ENCODE data around the gene IMMP2L. TPM values are rescaled to one million over a fixed set of nuclear protein-coding genes. Genes with fewer than 3 reads are reported as not detected.

The IMMP2L gene
- total RNA-seq, 1 donor from 2014 or later, result 59.6 TPM

GRCh38 chr7:111535142-111535870 is 27.0 kb downstream of the IMMP2L start:
- Mint-ChIP-seq H3K27ac (no peak overlapping the region), H3K4me1 (peaks cover 10% of the 10 kb centered on the region), H3K27me3 (ENCODE audit: low read depth) (no peaks in the 10 kb centered on the region), H3K9me3 (peaks cover 5% of the 10 kb centered on the region), H3K36me3 (peaks cover 10% of the 10 kb centered on the region), H3K4me3 (no peak overlapping the region)
- DNase-seq (ENCODE audit: low spot score in 2 of 2, unreplicated experiment in 2 of 2), result no peak
- no peak for TF ChIP-seq CTCF (IDR thresholded peaks at IDR 0.05; ENCODE audit: unreplicated experiment)

DNA sequence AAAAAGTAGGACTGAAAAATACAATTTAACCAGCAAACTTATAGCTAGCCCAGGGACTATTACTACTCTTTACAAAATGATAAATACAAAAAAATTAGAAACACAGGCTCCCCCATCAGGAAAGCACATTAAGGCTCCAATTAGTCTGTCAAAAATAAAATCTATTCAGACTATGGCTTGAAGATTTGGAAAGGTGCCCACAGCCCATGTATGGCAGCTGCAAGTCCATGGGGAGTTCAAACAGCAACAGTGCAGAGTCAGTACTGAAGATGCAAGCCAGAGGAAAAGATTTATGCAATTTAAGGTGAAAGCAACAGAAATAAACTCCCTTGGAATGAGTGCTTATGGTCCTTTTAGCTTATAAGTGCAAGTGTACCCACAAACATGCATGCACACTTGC is 29.7 kb downstream of the IMMP2L start:
- H3K4me3 Mint-ChIP-seq, result no peak overlapping the region
- H3K36me3 Mint-ChIP-seq, result peaks cover 3% of the 10 kb centered on the region
- no peaks in the 10 kb centered on the region for H3K27me3 Mint-ChIP-seq (ENCODE audit: low read depth)
- peaks cover 25% of the 10 kb centered on the region for H3K4me1 Mint-ChIP-seq
- no peak for TF ChIP-seq CTCF (IDR thresholded peaks at IDR 0.05; ENCODE audit: unreplicated experiment)
- H3K9me3 Mint-ChIP-seq, result peaks cover under 1% of the 10 kb centered on the region
- no peak for DNase-seq (ENCODE audit: low spot score in 2 of 2, unreplicated experiment in 2 of 2)
- no peak overlapping the region for H3K27ac Mint-ChIP-seq

- Mint-ChIP-seq H3K9me3 (no peaks in the 10 kb centered on the region), H3K27me3 (ENCODE audit: low read depth) (no peaks in the 10 kb centered on the region), H3K27ac (no peak overlapping the region), H3K4me3 (no peak overlapping the region), H3K4me1 (peaks cover 25% of the 10 kb centered on the region), H3K36me3 (peaks cover under 1% of the 10 kb centered on the region)
- TF ChIP-seq CTCF (IDR thresholded peaks at IDR 0.05; ENCODE audit: unreplicated experiment), result no peak
- no peak for DNase-seq (ENCODE audit: low spot score in 2 of 2, unreplicated experiment in 2 of 2)
Observed at GRCh38 chr7:111531993-111532392, 30.3 kb downstream of the IMMP2L start.

DNA sequence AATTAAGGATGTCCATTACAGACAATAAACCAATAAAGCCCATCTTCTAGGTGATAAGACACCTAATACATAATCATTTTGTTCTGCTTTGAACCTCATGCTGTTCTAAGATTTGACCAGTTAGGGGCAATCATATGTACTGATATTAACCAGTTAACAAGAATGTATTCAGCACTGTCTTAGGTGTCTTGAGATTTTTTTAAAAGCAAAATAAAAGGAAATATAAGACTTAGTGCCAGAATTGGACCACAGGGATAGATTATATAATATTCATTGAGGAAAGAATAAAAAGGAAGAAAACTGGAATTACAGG is 32.0 kb downstream of the IMMP2L start:
- no peak for TF ChIP-seq CTCF (IDR thresholded peaks at IDR 0.05; ENCODE audit: unreplicated experiment)
- H3K4me1 Mint-ChIP-seq, result peaks cover 25% of the 10 kb centered on the region
- no peak overlapping the region for H3K4me3 Mint-ChIP-seq
- H3K9me3 Mint-ChIP-seq, result no peaks in the 10 kb centered on the region
- H3K36me3 Mint-ChIP-seq, result no peaks in the 10 kb centered on the region
- H3K27me3 Mint-ChIP-seq (ENCODE audit: low read depth), result no peaks in the 10 kb centered on the region
- DNase-seq (ENCODE audit: low spot score in 2 of 2, unreplicated experiment in 2 of 2), result no peak
- H3K27ac Mint-ChIP-seq, result no peak overlapping the region

DNA sequence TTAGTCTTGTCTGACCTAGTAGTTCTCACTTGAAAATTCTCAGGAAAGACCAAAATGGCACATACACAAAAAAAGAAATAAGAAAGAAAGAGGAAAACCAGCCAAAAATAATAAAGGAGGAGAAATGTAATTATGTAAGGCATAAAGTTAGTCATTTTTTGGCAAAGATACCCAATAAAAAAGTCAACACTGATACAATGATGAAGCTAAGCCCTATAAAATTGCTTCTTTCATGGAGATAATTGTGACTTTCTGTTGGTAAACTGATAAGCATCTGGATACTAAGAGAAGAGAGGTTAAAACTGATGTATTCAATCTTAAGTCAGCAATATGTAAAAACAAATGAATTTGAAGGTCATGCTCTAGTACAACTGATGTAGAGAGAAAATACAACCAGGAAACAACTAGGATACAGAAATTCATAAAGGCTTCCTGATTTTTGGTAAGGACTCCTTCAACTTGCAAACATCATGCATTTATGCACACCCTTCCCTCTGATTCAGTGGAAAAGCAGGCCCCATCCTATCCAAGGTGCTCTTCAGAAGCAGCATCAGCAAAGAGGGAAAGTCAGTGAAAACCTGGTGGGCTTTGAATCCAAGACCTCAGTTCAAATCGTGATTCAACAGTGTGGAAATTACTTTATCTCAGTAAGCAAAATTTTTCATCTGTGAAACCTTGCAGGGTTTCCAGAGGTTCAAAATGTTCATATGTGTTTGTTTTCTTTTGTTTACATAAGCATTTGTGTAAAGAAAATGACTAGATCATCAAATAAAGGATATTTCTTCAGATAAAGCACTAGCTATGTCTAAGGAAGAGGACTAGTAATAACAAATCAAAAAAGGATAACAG is 32.6 kb downstream of the IMMP2L start:
- no peak for DNase-seq (ENCODE audit: low spot score in 2 of 2, unreplicated experiment in 2 of 2)
- peaks cover 25% of the 10 kb centered on the region for H3K4me1 Mint-ChIP-seq
- H3K9me3 Mint-ChIP-seq, result peaks cover 1% of the 10 kb centered on the region
- TF ChIP-seq CTCF (IDR thresholded peaks at IDR 0.05; ENCODE audit: unreplicated experiment), result no peak
- no peaks in the 10 kb centered on the region for H3K27me3 Mint-ChIP-seq (ENCODE audit: low read depth)
- H3K27ac Mint-ChIP-seq, result no peak overlapping the region
- no peak overlapping the region for H3K4me3 Mint-ChIP-seq
- H3K36me3 Mint-ChIP-seq, result no peaks in the 10 kb centered on the region

All from mesothelial cell of epicardium (in vitro differentiated cells).